Hepatocyte (in vitro differentiated cells): ENCODE measurements around the gene PARP12. TPM values are rescaled to one million over a fixed set of nuclear protein-coding genes. Genes with fewer than 3 reads are reported as not detected.

ENCODE experiments used
- DNase-seq: peaks from one replicate; pipeline ENCODE4 v3.0.0-alpha.2; 2016; ENCODE audit warnings: low spot score
- H2AFZ ChIP-seq: fragments of 200-600 bp; sonication (generic); 2 replicates; pipeline ENCODE4 v1.6.0; 2016; ENCODE audit warnings: antibody characterized with exemption, mild to moderate bottlenecking
- H3K27ac ChIP-seq: fragments of 200-600 bp; sonication (generic); 2 replicates; pipeline ENCODE4 v1.5.1; 2016; ENCODE audit warnings: mild to moderate bottlenecking
- H3K27me3 ChIP-seq: fragments of 200-600 bp; sonication (generic); 2 replicates; pipeline ENCODE4 v1.6.1; 2016
- H3K36me3 ChIP-seq: fragments of 200-600 bp; sonication (generic); replicated peaks from 2 replicates; pipeline ENCODE4 v1.5.1; 2016; ENCODE audit warnings: low read depth; ENCODE audit not compliant: insufficient read depth
- H3K4me1 ChIP-seq: fragments of 200-600 bp; sonication (generic); 2 replicates; pipeline ENCODE4 v1.5.1; 2016; ENCODE audit warnings: mild to moderate bottlenecking, moderate library complexity; ENCODE audit not compliant: insufficient read depth
- H3K4me2 ChIP-seq: fragments of 200-600 bp; sonication (generic); 2 replicates; pipeline ENCODE4 v1.6.0; 2016
- H3K4me3 ChIP-seq: fragments of 200-600 bp; sonication (generic); 2 replicates; pipeline ENCODE4 v1.5.1; 2016; ENCODE audit warnings: mild to moderate bottlenecking
- H3K79me2 ChIP-seq: fragments of 200-600 bp; sonication (generic); 2 replicates; pipeline ENCODE4 v1.6.0; 2017; ENCODE audit warnings: mild to moderate bottlenecking
- H3K9me2 ChIP-seq: fragments of 200-600 bp; sonication (generic); replicated peaks from 2 replicates; pipeline ENCODE4 v1.6.0; 2017; ENCODE audit warnings: mild to moderate bottlenecking; ENCODE audit not compliant: insufficient read depth
- H3K9me3 ChIP-seq: fragments of 200-600 bp; sonication (generic); 2 replicates; pipeline ENCODE4 v1.5.1; 2016; ENCODE audit warnings: low read depth, mild to moderate bottlenecking
- H4K20me1 ChIP-seq: fragments of 200-600 bp; sonication (generic); 2 replicates; pipeline ENCODE4 v1.6.0; 2016; ENCODE audit warnings: mild to moderate bottlenecking; ENCODE audit not compliant: insufficient read depth, poor library complexity, severe bottlenecking
- CTCF ChIP-seq: fragments of 200-600 bp; sonication (generic); IDR thresholded peaks from 2 replicates; pipeline ENCODE4 v1.5.1; 2016; ENCODE audit warnings: antibody characterized with exemption, mild to moderate bottlenecking; ENCODE audit not compliant: poor library complexity
- EZH2 ChIP-seq: fragments of 200-600 bp; sonication (generic); IDR thresholded peaks from 2 replicates; pipeline ENCODE4 v1.6.1; 2016; ENCODE audit warnings: antibody characterized with exemption, mild to moderate bottlenecking, borderline replicate concordance
- EZH2phosphoT487 ChIP-seq: fragments of 200-600 bp; sonication (generic); IDR thresholded peaks from one replicate; pipeline ENCODE4 v1.6.1; 2018; ENCODE audit warnings: antibody characterized with exemption, mild to moderate bottlenecking, low read depth, moderate library complexity; ENCODE audit not compliant: unreplicated experiment, severe bottlenecking
- WGBS: methylation state at CpG from one replicate; pipeline ENCODE4 v1.1.6; 2016; ENCODE audit warnings: low lambda C conversion rate; ENCODE audit errors: missing lambda C conversion rate; 5-methylcytosine and 5-hydroxymethylcytosine counted together
- polyA plus RNA-seq: library from polyadenylated mRNA; unstranded; fragments of >200 nt; fragmentation: Nextera tagmentation; extraction: Ambion mirVana; gene quantifications from 2 replicates; pipeline ENCODE4 v1.2.1, GENCODE V29; 2016
- total RNA-seq: library from RNA; depleted of rRNA; stranded (reverse); fragments of >200 nt; gene quantifications from 2 replicates; pipeline ENCODE4 v1.2.3, GENCODE V29; 2014

Gene PARP12
- total and polyA plus RNA-seq, 2 experiments from 2014 or later, result 11.2 to 14.0 TPM

- no peak for DNase-seq
- Histone ChIP-seq H3K27ac (no peak overlapping the region), H3K4me1 (no peaks in the 10 kb centered on the region), H3K27me3 (no peaks in the 10 kb centered on the region), H3K36me3 (no peaks in the 10 kb centered on the region), H3K79me2 (no peaks in the 10 kb centered on the region), H3K4me2 (no peak overlapping the region), H3K9me2 (no peaks in the 10 kb centered on the region), H4K20me1 (no peaks in the 10 kb centered on the region), H2AFZ (no peak overlapping the region), H3K4me3 (no peak overlapping the region), H3K9me3 (no peaks in the 10 kb centered on the region)
- TF ChIP-seq CTCF, result no peak
- no peak for TF ChIP-seq EZH2
- no peak for TF ChIP-seq EZH2phosphoT487
- WGBS, result no CpG with 5 or more reads among the region's 11 CpGs
Measured at GRCh38 chr7:140009735-140010134, 53.0 kb downstream of the PARP12 start.

- H3K4me1 ChIP-seq, result no peaks in the 10 kb centered on the region
- H3K79me2 ChIP-seq, result no peaks in the 10 kb centered on the region
- H2AFZ ChIP-seq, result no peak overlapping the region
- no peak overlapping the region for H3K27ac ChIP-seq
- no peaks in the 10 kb centered on the region for H4K20me1 ChIP-seq
- no peaks in the 10 kb centered on the region for H3K27me3 ChIP-seq
- no peak for DNase-seq
- H3K36me3 ChIP-seq, result no peaks in the 10 kb centered on the region
- WGBS, result 91% methylated on average over 11 of the region's 16 CpGs
- H3K4me2 ChIP-seq, result no peak overlapping the region
- no peak overlapping the region for H3K4me3 ChIP-seq
- H3K9me3 ChIP-seq, result no peaks in the 10 kb centered on the region
- no peaks in the 10 kb centered on the region for H3K9me2 ChIP-seq
- no peak for TF ChIP-seq EZH2
Measured at GRCh38 chr7:140008755-140009610, 53.8 kb downstream of the PARP12 start.

- no peak for TF ChIP-seq EZH2
- no peak for TF ChIP-seq CTCF
- no peaks in the 10 kb centered on the region for H3K9me2 ChIP-seq
- no peak overlapping the region for H2AFZ ChIP-seq
- DNase-seq, result no peak
- H3K4me2 ChIP-seq, result no peak overlapping the region
- H4K20me1 ChIP-seq, result no peaks in the 10 kb centered on the region
- H3K4me3 ChIP-seq, result no peak overlapping the region
- H3K27me3 ChIP-seq, result no peaks in the 10 kb centered on the region
- no peaks in the 10 kb centered on the region for H3K79me2 ChIP-seq
- no peak overlapping the region for H3K27ac ChIP-seq
- H3K9me3 ChIP-seq, result no peaks in the 10 kb centered on the region
- H3K4me1 ChIP-seq, result no peaks in the 10 kb centered on the region
- H3K36me3 ChIP-seq, result no peaks in the 10 kb centered on the region
- 88% methylated on average over 11 of the region's 11 CpGs for WGBS
Measured at GRCh38 chr7:140007051-140007690, 55.6 kb downstream of the PARP12 start.

GRCh38 chr7:140006600-140006999 is 56.2 kb downstream of the PARP12 start:
- H3K9me3 ChIP-seq, result no peaks in the 10 kb centered on the region
- H3K27ac ChIP-seq, result no peak overlapping the region
- H3K4me2 ChIP-seq, result no peak overlapping the region
- no peaks in the 10 kb centered on the region for H3K27me3 ChIP-seq
- H3K4me1 ChIP-seq, result no peaks in the 10 kb centered on the region
- H3K36me3 ChIP-seq, result no peaks in the 10 kb centered on the region
- TF ChIP-seq EZH2 (no peak), CTCF (no peak), EZH2phosphoT487 (no peak)
- DNase-seq, result no peak
- no peak overlapping the region for H2AFZ ChIP-seq
- H3K9me2 ChIP-seq, result no peaks in the 10 kb centered on the region
- no peak overlapping the region for H3K4me3 ChIP-seq
- H3K79me2 ChIP-seq, result no peaks in the 10 kb centered on the region
- no peaks in the 10 kb centered on the region for H4K20me1 ChIP-seq
- 98% methylated on average over 10 of the region's 10 CpGs for WGBS
